SK-N-SH treated with all-trans-retinoic acid at 6 μM for 48 hours (cell line): ENCODE results near the gene ACKR4.

Experiments used
- ARNTL ChIP-seq: fragments of 450-650 bp; formaldehyde crosslinking; IDR thresholded peaks from 2 replicates; pipeline ENCODE4 v1.5.0; 2020; ENCODE audit warnings: low read depth, mild to moderate bottlenecking, moderate library complexity, borderline replicate concordance
- CREB5 ChIP-seq: fragments of 250-450 bp; sonication (Bioruptor Pico); IDR thresholded peaks from 2 replicates; pipeline ENCODE4 v1.5.1; 2020; ENCODE audit warnings: low read depth, mild to moderate bottlenecking, moderate library complexity
- PATZ1 ChIP-seq: fragments of 250-450 bp; sonication (Bioruptor Pico); IDR thresholded peaks from 2 replicates; pipeline ENCODE4 v1.8.0; 2020; ENCODE audit warnings: mild to moderate bottlenecking, moderate library complexity, borderline replicate concordance
- PPARA ChIP-seq: fragments of 250-450 bp; sonication (Bioruptor Pico); IDR thresholded peaks from 2 replicates; pipeline ENCODE4 v1.5.0; 2020; ENCODE audit warnings: mild to moderate bottlenecking, borderline replicate concordance
- RARB ChIP-seq: fragments of 250-450 bp; sonication (Bioruptor Pico); IDR thresholded peaks from 2 replicates; pipeline ENCODE4 v1.8.0; 2021; ENCODE audit warnings: mild to moderate bottlenecking, moderate library complexity
- ZC3H10 ChIP-seq: fragments of 250-450 bp; sonication (Bioruptor Pico); IDR thresholded peaks from 2 replicates; pipeline ENCODE4 v1.5.1; 2021; ENCODE audit warnings: mild to moderate bottlenecking, moderate library complexity
- ZNF70 ChIP-seq: fragments of 450-650 bp; formaldehyde crosslinking; IDR thresholded peaks from 2 replicates; pipeline ENCODE4 v1.5.0; 2020; ENCODE audit warnings: mild to moderate bottlenecking, moderate library complexity

GRCh38 chr3:132641837-132642538 lies 44.9 kb downstream of the ACKR4 start:
- TF ChIP-seq PPARA (CRISPR knock-in tag) (no peak), RARB (no peak), PATZ1 (CRISPR knock-in tag) (no peak), ZC3H10 (CRISPR knock-in tag) (no peak), ZNF70 (CRISPR knock-in tag) (peak; percentile 86), ARNTL (CRISPR knock-in tag) (no peak), CREB5 (CRISPR knock-in tag) (no peak)
